ENCODE data around the gene ST7.

Gene ST7

GRCh38 chr7:117154721-117155120 is 201.4 kb downstream of the ST7 start:
- DNase-seq (ENCODE audit: low read depth), result no peak

GRCh38 chr7:117155694-117156093 is 202.4 kb downstream of the ST7 start:
- DNase-seq (ENCODE audit: low read depth), result no peak

DNA sequence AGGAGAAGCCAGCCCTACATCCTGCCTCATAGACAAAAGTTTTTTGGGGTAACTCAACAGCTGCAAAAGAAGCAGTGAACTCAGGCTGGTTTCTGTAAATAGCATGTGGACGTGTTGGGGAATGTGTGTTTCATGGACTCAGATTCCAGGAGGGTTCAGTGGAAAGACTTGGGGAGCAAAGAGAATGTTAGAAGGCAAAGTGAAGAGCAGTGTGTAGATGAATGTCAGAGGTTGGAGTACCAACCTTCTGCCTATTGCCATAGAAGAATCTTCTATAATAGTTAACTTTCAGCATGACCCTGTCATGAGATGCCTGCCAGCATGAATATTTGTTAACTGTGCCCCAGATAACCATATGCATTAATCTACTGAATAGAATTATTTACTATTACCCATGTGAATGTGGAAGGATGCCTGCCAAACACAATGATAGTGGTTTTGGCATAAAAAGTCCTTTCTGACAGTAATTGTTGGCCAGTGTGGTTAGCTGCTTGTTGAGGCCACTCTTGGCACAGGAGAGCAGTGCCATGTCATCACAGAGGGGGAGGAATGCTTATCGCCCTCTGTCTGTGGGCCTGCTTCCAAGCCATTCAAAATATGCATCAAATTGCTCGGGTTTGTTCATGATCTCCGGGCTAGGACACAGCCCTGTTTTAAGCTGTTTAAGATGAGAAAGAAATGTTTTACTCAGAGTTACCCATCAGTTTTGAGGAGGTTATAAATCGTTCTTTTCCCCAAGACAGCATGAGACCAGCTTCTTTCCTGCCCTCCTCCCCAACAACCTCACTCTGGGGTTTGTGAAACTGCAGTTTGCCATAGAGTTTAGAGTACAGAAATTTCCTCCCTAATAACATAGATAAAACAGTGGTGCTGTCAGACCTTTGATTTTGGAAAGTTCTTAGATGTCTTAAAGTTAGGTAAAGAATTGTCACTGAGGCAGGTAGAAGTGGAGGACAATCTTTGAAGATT is 204.2 kb downstream of the ST7 start:
- DNase-seq (ENCODE audit: low read depth), result no peak

GRCh38 chr7:117158941-117159697 is 205.8 kb downstream of the ST7 start:
- no peak for DNase-seq (ENCODE audit: low read depth)

DNA sequence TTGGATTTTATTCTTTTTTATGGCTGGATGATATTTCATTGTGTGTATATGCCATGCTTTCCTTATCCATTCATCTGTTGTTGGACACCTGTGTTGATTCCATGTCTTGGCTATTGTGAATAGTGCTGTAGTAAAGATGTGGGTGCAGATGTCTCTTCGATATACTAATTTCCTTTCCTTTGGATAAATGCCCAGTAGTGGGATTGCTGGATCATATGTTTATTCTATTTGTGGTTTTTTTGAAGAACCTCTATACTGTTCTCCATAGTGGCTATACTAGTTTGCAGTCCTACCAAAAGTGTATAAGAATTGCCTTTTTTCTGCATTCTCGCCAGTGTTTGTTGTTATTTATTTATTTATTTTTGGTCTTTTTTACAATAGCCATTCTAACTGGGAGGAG is 209.8 kb downstream of the ST7 start:
- DNase-seq (ENCODE audit: low read depth), result no peak

DNA sequence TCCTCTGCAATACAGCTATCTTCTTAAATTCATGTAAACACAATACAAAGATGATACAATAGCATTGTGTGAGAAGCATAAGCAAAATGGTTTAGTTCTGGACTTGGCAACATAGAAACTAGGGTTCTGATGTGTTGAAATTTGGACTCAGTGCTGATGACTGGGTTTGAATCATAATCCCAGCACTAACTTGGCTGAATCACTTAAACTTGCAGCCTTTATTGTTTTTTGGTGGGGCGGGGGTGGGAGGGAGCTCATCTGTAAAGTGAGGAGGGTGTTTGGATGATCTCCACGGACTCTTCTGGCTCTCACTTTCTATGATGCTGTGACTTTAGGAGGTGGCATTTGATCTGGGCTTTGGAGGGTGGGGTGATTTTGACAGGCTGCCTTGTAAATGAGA is 211.3 kb downstream of the ST7 start:
- no peak for DNase-seq (ENCODE audit: low read depth)

DNA sequence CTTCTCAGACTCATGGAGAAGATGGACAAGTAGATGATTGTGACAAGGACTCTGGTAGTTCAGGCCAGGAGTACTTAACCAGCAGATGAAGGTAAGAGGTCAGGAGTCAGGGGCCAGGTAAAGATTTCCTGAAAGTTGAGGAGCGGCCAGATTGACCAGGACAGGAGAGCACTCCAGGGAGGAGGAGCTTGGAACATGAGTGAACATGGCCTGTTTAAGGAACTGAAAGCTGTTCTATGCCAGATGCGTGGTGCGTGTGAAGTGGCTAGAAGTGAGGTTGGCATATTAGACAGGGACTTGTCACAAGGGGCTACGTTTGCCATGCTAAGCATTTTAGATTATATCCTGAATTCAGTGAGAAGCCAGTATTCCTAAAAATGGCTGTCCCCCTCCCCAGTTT is 212.4 kb downstream of the ST7 start:
- no peak for DNase-seq (ENCODE audit: low read depth)

- no peak for DNase-seq (ENCODE audit: low read depth)
These were observed 216.6 kb downstream of the ST7 start for GRCh38 chr7:117169907-117170306.

GRCh38 chr7:117171106-117171505 is 217.8 kb downstream of the ST7 start:
- DNase-seq (ENCODE audit: low read depth), result no peak

- no peak for DNase-seq (ENCODE audit: low read depth)
These were observed 219.0 kb downstream of the ST7 start for GRCh38 chr7:117172283-117172682.

DNA sequence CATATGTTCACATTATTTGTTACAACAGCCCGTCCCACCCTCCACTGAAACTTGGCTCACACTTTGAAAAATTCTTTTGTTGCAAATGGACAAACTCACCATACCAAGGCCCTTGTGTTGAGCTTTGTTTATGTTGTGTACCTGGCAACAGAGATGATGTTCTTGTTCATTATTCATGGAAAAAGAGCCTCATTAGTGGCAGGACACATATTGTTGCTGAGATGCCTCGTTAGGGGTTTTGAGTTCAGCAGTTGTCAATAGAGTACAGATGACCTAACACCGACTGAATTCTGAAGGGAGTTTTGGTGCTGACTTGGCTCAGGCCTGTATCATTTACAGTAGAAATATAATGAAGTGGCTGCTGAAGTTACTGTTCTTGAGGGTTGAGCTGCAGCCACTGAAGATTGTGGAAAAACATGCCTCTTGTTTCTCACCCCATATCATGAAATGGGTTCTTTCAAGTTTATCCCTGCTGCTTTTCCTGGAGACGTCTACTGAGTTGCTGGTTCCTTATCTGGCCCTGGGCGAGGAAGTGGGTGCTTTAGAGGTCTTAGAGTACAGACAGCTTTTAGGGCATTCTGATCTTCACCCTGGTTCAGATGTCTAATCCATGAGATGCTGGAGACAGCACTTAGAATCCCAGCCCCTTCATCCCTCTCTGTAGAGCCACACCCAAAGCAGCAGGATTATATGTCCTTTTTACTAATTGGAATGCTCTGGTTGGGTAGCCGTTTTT is 219.9 kb downstream of the ST7 start:
- no peak for DNase-seq (ENCODE audit: low read depth)

GRCh38 chr7:117176206-117176605 is 222.9 kb downstream of the ST7 start:
- no peak for DNase-seq (ENCODE audit: low read depth)

DNA sequence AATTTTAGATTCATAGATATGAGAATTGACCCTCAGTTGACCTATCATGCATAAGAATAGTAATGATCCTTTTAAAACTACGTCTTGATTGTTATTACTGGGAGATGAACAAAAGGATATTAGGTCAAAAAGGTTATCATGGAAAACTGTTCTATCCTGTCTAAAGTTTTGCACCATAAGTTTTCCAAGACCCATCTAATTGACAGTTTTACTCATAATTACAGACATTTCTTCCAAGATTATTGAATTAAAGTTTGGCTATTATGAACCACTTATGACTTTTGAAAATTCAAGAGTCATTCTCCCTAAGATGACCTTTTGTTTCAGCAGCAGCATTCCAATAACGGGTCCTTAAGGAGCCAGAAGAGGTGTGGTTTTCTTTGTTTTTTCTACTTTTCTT is 225.3 kb downstream of the ST7 start:
- no peak for DNase-seq (ENCODE audit: low read depth)

- DNase-seq (ENCODE audit: low read depth), result no peak
These were observed 226.4 kb downstream of the ST7 start for GRCh38 chr7:117179701-117180100.

GRCh38 chr7:117183729-117184128 is 230.4 kb downstream of the ST7 start:
- no peak for DNase-seq (ENCODE audit: low read depth)

- no peak for DNase-seq (ENCODE audit: low read depth)
These were observed 231.1 kb downstream of the ST7 start for GRCh38 chr7:117184367-117184766.

- no peak for DNase-seq (ENCODE audit: low read depth)
These were observed 231.8 kb downstream of the ST7 start for GRCh38 chr7:117185124-117185523.

- DNase-seq (ENCODE audit: low read depth), result no peak
These were observed 233.1 kb downstream of the ST7 start for GRCh38 chr7:117186218-117187010.

- no peak for DNase-seq (ENCODE audit: low read depth)
These were observed 235.1 kb downstream of the ST7 start for GRCh38 chr7:117188376-117188775.

DNA sequence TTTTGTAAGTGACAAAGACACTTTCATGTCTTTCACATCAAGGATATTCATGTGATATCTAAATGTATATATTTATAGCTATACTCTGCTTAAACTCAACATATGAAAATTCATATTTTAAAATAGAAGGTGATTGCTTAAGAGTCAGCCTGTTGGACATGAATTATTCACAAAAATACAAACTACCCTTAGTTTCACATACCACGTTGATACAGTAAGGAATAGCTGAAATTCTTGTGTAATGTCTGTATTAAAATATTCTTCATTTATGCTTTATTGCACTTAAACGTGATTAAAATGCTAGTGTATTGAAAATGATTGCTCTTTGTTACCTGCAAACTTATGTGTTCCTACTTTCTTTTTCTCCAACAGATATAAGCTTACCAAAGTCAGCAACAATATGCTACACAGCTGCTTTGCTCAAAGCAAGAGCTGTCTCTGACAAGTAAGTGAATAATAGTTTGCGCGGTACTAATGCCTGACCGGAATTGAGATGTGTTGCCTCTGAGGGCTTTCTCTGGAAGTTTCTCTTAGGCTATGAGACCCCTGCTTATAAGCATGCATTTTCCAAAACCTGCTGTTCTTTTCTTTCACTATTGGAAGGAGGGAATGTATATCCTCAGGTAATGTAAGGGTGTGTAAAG is 235.8 kb downstream of the ST7 start:
- no peak for DNase-seq (ENCODE audit: low read depth)

DNA sequence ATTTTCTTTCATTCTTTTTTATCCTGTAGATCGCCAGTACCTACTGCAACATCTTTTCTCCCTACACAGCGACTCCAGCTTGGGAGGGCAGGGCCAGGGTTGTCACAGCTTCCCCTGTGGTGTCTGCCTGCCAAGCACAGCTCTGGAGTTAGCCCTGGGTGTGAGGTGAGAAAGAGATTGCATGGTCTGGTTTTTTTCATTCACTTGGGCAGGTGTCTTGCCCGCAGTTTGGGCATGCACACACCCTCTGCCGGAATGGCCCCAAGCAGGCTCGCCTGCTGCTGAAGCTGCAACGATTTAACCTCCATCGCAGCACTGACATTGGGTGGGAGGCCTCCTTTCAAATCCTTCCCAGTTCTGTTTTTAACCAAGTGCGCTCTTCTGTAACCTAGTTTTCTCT is 236.8 kb downstream of the ST7 start:
- DNase-seq (ENCODE audit: low read depth), result no peak
